ENCODE results near the gene RUBCNL.
A peak's percentile ranks its signal among the peaks of the same experiment; 100 is the strongest.

RUBCNL gene

DNA sequence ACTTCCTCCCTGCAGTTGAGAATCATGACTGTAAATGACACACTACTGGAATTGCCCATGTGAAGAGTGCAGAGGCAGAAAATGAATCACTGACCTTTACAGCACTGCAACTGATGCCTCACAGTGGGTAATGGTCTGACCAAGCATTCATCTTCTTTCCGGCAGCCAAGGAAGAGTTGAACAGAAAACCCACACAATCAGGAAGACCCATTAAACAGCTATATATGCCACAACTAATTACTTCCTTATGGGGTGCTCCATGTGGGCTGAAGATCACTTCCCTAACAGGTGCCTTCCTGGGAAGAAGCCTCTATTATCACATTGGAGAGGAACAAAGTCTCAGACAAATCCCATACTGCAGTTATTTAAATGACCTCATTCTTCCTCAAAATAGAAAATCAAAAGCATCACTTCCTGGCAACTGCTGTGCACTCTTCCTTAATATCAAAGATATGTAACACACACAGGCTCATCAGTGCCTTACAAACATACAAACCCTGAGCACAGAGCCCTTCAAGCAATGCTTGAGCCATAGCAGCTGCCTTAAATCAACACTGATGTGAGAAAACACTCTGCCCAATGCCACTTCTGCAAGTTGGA is 45.8 kb downstream of the RUBCNL start:
- DNase-seq (ENCODE audit: low spot score) = peak; percentile 42

DNA sequence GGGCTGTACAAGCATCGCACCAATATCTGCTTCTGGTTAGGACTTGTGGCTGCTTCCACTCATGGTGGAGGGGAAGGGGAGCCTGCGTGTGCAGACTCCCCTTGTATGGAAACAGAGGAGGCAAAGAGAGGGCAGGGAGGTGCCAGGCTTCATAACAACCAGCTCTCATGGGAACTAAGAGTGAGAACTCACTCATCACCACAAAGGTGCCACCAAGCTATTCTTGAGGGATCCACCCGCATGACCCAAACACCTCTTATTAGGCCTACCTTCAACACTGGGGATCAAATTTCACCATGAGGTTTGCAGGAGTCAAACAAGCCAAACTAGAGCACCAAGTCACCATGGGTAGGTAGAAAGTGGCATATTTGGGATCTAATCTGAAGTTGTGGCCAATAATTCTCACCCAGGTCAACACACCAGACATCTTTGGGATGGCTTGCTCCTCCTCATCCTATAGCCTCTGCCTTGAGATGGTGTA is 46.4 kb downstream of the RUBCNL start:
- DNase-seq (ENCODE audit: low spot score) = no peak

DNA sequence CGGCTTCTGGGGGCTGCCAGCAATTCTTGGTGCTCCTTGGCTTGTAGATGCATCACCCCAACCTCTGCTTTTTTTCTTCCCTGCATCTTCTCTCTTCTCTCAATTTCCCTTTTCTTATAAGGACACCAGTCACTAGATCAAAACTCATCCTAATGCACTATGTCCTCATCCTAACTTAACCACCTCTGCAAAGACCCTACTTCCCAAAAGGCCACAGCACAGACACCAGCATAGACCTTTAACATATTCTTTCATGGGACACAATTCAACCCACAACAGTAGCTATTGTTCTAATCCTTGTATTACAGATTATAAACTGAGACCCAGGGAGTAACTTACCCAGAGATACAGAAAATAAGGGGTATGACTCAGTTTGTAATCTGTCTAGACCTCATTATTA is 47.0 kb downstream of the RUBCNL start:
- no peak for DNase-seq (ENCODE audit: low spot score)

DNA sequence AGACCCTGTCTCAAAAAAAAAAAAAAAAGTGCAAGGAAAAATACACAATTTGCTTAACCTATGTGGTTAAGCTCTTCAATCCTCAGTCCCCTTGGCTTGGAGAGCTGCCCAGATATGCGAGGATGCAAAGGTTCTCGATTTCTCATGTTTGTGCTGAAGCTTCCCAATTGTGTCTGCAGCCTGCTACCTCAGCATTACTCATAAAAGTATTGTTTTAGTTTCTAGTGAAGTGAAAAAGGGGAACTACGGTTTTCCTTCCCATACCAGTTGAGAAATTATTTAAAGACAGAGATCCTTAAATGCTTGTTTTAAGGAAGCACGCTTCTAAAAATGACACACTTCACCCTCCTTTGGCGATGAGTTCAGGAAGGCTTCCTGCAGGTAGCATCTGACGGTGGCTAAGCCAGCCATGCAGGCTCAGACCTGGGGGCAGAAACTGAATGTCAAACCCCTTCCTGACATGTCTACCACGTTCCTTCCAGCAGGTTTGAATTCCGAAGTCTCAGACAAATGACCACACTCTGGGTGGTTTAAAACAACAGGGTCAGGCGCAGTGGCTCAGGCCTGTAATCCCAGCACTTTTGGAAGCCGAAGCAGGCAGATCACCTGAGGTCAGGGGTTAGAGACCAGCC is 47.9 kb downstream of the RUBCNL start:
- DNase-seq (ENCODE audit: low spot score) = no peak

DNA sequence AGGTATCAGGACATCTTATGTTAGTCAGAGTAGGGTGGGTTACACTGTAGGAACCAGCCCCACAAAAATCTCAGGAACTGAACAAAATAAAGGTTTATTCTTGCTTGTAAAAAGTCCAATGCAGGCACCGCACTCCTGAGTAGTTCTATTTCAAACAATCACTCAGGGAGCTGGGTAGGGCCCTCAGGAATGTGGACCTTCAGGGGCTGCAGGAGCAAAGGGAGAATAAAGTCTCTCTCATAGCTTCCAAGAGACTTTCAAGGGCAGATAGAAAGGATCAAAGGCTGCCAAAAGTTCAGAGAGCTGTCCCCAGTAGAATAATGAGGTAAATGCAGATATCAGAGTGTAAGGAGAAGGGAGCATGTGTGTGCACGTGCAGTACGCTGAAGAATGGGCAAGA is 49.4 kb downstream of the RUBCNL start:
- no peak for DNase-seq (ENCODE audit: low spot score)

DNA sequence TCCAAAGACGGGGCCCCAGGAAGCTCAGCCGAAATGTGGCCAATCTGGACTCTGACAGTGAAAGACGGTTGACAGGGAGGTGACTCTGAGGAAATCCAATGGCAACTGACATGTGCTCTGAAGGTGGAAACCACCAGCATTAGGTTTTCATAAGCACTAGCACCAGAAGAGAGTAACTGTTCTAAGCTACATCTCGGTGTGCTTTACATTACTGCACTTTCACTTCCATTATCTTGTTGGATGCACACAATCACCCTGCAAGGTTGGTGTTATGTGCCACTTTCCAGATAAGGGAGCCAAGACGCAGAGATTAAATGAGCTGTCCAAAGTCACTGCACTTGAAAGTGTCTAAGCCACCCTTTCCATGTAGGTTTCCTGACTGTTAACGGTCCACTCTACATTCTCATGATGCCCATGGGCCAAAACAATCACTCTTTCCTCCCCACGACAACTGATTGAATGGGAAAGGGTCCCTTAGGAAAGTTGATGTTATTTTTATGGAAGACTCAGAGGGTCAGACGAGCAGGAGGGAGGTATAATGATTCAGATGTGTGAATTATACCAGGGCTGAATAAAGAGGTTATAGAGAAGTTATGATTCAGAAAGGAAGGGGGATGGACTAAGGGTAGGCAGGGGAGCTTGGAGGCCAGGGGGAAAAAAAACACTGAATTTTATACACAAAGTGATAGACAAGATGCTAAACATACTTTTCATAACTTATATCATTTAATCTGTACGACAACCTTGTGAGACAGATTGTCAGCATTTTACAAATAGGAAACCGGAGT is 52.8 kb downstream of the RUBCNL start:
- no peak for DNase-seq (ENCODE audit: low spot score)

DNA sequence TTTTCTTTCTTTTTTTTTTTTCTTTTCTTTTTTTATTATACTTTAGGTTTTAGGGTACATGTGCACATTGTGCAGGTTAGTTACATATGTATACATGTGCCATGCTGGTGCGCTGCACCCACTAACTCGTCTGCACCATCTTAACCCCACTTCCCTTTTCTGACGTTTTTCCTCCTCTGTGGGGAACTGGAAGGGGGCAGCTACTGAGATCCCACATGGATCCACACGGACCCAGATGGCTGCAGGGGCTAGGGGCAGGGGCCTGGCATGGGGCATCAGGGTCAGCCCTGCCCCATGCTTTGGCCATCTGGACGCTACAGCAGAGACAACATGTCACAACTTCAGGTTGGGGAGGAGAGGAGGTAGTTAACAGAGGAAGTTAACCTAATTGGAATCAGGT is 54.3 kb downstream of the RUBCNL start:
- DNase-seq (ENCODE audit: low spot score) = no peak

DNA sequence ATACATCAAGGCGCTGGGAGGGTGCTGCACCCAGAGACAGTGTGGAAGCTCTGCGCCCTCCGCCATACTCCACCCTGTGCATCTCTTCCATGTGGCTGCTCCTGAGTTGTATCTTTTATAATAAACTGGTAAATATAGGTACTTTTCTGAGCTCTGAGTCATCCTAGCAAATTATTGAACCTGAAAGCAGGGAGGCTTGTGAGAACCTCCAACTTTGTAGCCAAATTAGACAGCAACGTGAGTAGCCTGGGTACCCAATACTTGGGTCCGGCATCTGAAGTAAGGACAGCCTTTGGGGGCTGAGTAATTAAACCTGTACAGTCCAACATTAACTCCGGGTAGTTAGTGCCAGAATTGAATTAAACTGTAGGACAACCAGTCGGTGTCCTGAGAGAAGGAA is 57.4 kb downstream of the RUBCNL start:
- no peak for DNase-seq (ENCODE audit: low spot score)

DNA sequence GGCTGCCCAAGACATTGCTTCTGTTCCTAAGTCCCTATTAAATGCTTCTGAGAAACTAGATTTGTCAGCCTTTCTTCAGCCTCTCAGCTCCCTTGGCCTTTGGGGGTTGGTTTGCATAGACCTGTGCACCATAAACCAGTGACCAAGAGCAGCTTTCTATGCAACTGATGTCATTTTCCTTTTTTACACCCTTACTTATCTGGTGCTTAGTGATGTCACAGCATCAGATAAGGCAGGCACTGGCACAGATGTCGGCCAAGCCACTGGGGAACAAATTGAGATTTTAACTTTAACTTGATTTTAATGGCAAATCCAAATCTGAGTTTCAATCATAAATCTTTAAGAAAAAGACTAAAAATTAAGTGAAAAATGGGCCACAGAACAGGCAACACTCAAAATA is 59.8 kb downstream of the RUBCNL start:
- DNase-seq (ENCODE audit: low spot score) = no peak

DNA sequence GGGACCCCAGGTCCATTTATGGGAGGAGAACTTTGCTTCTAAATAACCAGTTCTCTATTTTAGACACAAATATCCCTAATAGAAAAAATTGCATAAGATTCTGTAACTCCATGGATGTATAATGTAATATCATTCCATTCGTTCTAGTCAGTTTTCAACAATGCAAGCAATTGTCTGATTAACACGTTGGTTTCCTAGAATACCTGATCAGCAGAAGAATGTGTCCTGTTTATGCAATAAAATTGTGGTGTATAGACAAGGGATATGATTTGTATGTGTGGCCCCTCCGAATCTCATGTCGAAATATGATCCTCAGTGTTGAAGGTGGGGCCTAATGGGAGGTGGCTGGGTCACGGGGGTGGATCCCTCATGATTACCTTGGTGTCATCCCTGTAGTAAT is 62.1 kb downstream of the RUBCNL start:
- DNase-seq (ENCODE audit: low spot score) = no peak

DNA sequence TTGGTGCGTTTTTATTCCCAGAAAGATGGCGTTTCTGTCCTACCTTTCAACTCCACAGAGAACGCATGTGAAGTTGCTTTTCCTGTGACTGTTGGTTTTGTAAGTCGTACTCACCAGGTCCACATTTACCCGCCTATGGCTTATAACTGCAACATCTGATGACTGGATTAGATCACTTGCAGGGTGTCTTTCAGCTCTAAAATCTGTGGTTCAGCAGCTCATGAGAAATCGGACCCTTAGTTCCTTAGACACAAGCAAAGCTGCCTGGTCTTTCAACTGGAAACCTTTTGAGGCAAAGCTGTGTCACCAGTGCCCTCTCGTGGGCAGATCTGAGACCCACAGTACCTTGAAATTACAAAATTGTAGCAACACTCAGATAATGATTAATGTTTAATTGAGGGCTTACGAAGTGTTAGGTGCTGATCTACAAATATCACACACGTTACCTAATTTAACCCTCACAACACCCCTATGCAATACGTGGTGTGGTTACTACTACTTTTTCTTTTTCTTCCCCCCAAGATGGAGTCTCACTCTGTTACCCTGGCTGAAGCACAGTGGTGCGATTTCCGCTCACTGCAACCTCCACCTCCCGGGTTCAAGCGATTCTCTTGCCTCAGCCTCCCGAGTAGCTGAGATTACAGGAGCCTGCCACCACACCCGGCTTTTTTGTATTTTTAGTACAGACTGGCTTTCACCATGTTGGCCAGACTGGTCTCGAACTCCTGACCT is 65.4 kb downstream of the RUBCNL start:
- peak; percentile 63 for DNase-seq (ENCODE audit: low spot score)

DNA sequence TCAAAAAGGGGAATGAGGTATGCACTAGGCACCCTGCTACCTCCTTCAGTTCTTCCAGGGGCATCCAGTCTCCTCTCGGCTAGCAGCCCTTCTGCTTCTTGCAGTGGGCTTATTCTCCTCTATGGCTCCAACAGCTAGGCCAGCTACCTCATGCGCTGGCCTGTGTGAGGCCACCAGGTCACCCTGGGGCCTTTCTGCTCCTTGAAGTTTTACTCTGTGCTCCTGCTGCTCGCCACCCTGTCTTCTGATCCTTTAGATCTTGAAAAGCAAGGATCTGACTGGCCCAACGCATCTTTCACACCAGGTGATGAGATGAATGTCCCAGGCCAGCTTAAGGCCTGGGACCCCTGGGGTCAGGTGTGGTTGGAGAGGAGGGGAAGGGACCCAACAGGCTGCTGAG is 66.2 kb downstream of the RUBCNL start:
- DNase-seq (ENCODE audit: low spot score) = no peak

DNA sequence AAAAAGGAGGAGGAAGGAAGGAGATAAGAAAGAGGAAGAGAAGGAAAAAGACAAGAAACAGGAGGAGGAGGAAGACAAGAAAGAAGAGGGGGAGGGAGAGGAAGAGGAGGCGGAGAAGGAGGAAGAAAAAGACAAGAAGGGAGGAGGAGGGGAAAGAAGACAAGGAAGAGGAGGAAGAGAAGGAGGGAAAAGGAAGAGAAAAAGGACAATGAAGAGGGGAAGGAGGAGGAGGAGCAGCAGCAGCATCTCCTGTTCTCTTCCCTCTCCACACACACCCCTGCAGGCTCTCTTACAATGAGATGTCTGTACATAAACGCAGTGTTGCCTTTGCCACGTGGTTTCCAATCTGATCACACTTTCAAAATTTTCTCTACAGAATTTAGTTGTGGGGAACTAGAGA is 66.6 kb downstream of the RUBCNL start:
- no peak for DNase-seq (ENCODE audit: low spot score)

DNA sequence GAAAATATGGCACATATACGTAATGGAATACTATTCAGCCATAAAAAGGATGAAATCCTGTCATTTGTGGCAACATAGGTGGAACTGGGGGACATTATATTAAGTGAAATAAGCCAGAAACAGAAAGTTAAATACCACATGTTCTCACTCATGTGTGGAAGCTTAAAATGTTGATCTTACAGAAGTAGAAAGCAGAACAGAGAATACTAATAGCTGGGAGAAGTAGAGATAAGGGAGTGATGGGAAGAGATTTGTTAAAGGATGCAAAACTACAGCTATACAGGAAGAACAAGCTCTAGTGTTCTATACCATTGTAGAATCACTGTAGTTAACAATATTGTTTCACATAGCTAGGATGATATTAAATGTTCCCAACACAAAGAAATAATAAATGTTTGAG is 68.1 kb downstream of the RUBCNL start:
- DNase-seq (ENCODE audit: low spot score) = no peak

DNA sequence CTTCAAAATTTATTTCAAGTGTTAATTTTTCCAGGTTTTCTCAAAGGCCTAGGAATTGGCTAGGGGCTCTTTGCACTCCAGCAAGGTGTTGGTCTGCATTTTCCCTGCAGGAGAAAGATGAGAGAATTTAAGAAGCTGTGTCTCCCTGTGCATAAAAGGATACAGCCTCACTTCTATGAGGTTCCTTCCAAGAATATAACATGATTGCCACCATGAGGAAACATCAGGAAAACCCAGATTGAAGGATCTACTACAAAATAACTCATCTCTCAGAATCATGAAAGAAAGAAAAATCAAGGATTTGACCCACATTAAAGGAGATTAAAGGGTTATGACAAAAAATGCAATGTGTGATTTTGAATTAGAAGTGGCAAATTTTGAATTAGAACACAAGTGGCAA is 69.9 kb downstream of the RUBCNL start:
- DNase-seq (ENCODE audit: low spot score) = no peak

DNA sequence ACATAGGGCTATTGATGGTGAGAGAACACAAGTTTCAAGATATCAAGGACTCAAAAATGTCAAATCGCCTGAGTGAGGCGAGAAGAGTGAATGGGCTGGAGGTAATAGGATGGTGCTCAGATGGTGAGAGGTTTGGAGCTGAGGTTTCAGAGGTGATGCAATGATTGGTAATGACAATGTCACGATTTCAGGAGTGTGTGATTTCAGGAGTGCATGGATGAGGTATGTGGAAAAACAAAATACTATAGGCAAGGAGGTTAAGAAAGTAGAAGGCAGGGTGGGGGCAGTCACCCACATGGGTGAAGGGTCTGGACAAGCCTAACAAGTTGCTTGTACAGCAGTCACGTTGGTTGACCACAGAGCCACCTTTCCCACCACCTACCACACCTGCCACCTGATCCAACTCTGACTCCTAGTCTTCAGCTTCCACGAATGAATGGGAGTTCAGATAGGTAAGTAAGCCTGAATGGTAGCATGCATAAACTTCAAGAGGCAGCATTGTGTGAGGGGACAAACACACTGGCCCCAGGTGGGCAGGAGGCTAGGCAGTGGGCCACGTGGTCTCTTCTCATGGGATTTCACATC is 71.5 kb downstream of the RUBCNL start:
- DNase-seq (ENCODE audit: low spot score) = no peak

DNA sequence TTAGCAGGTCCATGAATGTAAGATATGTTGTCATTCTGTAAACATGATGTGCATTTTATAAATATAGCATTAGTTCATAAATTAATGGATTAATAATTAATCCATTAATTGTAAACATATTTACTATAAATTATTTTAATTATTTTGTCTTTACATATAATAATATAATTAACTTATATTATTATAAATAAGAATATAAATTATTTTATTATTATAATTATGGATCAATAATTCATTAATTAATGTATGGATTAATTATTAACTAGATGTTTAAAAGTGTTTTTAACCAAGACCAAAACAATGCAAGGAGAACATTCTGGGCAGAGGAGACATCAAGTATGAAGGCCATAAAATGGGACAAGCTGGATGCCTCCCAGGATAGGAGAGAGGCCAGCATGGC is 72.0 kb downstream of the RUBCNL start:
- no peak for DNase-seq (ENCODE audit: low spot score)

DNA sequence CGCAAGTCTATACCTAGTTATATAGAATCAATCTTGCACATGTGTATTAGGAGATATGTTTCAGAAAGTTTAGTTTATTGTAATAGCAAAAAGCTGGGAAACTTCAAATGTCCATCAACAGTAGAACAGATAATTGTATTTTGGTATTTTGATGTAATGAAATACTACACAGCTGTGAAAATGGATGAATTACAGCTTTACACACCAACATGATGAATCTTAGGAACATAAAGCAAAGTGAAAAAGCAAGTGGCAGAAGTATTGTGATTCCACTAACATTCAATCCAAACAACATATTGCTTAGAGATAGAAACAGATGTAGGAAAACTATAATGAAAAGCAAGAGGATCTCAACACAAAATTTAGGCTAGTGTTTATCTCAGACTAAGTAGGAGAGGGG is 72.5 kb downstream of the RUBCNL start:
- no peak for DNase-seq (ENCODE audit: low spot score)

DNA sequence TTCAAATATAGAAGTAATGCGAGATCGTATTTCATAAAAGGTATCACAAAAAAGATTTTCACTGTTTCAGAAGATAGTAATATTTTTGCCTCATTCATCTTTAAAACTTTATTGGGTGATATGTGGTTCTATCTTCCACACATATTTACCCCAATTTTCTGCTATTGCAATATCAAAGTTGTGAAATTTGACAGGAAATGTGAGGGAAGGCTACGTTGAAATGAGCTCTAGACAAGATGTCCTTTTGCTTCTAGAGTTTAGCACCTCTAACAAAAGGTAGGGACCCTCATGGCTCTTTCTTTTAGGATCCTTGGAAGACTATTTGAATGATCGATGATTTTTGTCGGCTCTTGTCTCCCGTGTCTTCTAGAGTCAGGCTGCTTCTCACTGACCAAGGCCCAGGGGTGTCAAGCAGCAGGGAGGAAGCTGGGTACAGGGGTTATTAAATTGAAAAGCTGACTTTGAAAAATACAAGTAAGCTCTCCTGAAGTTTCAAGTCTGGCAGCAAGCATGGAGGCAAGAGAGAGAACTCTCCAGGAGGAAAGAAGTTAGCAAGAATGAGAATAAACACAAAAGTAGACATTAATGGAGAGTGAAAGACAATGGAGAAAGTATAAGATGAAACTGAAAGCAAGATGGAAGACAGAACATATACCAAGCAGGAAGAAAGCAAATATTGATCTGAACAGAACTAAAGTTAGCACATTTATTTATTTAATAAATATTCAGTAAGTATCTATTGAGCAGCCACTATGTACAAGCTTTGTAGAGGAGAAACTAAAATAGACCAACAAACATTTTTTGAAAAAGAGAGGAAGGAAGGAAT is 73.4 kb downstream of the RUBCNL start:
- no peak for DNase-seq (ENCODE audit: low spot score)

DNA sequence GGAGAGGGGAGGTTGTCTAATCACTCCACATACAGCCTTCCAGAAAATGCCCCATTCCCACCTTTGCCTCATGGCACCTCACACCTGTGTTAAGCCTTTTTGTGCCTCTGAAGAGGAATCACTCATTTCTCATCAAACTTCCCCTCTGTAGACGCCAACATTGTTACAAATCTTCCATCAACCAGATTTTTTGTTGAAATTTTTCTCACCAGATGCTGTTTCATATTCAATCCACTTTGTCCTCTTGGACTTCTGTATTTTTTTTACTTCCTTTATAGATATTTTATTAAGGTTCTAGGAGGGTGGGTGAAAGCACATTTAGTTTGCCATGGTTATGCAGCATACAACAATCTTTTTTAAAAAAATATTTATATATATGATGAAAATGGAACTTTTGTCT is 74.0 kb downstream of the RUBCNL start:
- DNase-seq (ENCODE audit: low spot score) = no peak

DNA sequence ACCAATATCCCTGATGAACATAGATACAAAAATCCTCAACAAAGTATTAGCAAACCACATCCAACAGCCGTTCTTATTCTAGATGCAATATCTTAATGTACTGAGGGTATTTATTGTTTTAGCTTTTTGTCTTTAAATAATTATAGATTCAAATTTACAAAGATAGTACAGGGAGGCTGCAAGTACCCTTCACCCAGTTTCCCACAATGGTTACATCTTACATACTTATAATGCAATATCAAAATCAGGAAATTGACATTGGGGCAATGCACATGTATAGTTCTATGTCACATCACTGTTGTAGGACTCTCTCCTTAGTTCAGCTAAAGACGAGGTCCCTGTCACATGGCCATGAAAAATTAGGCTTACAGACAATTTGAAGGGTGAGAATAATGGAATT is 75.8 kb downstream of the RUBCNL start:
- no peak for DNase-seq (ENCODE audit: low spot score)

DNA sequence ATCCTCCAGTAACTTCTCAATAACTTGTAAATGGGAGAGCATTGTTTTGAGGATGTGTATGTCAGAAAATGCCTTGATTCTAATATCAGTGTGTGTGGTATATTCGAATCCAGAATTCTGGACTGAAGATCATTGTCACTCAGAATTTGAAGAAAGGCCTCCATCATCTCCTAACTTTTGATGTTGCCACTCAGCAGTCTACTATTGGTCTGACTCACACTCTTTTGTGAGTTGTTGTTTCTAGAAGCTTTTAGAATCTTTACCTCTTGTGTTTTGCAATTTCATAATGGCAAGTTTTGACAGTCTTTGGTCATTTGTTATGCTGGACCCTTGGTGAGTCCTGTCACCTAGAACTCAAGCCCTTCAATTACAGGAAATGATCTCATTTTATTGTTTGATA is 77.0 kb downstream of the RUBCNL start:
- no peak for DNase-seq (ENCODE audit: low spot score)
